Upper lobe of left lung (tissue), 6 donors: ENCODE measurements around the gene RAB29. TPM values are rescaled to one million over a fixed set of nuclear protein-coding genes. Genes with fewer than 3 reads are reported as not detected.

Experiments
- ATAC-seq, 2 donors: fragments of 200-7000 bp; cut with Tn5 transposase; one replicate each; pipeline ENCODE4 v1.9.1; 2022; ENCODE audit warnings: mild to moderate bottlenecking in 2 of 2, moderate library complexity in 2 of 2; ENCODE audit not compliant: low FRiP score in 2 of 2
- DNase-seq, 2 donors: peaks; one replicate each; pipeline ENCODE4 v3.0.0-alpha.2; 2019 to 2020
- H3K27ac ChIP-seq, 4 donors: fragments of 200-600 bp; sonication (generic); one replicate each; pipeline ENCODE4 v1.5.1; 2016 to 2019
- H3K27me3 ChIP-seq, 4 donors: fragments of 200-600 bp; sonication (generic); one replicate each; pipeline ENCODE4 v1.5.1; 2017 to 2019
- H3K36me3 ChIP-seq, 4 donors: fragments of 200-600 bp; sonication (generic); one replicate each; pipeline ENCODE4 v1.5.1; 2016 to 2019
- H3K4me1 ChIP-seq, 4 donors: fragments of 200-600 bp; sonication (generic); one replicate each; pipeline ENCODE4 v1.5.1; 2018 to 2019
- H3K4me3 ChIP-seq, 4 donors: fragments of 200-600 bp; sonication (generic); one replicate each; pipeline ENCODE4 v1.5.1; 2017 to 2019; ENCODE audit warnings: mild to moderate bottlenecking in 2 of 4, moderate library complexity in 1 of 4
- H3K9me3 ChIP-seq, 4 donors: fragments of 200-600 bp; sonication (generic); one replicate each; pipeline ENCODE4 v1.5.1; 2018 to 2019
- EP300 ChIP-seq, 4 donors: sonication (generic); formaldehyde crosslinking; IDR thresholded peaks; one replicate each; pipeline ENCODE4 v1.5.1; 2017; ENCODE audit warnings: antibody characterized with exemption in 4 of 4, control low read depth in 2 of 4
- POLR2A ChIP-seq, 4 donors: fragments of 450-650 bp; IDR thresholded peaks; one replicate each; pipeline ENCODE4 v1.5.1; 2016 to 2017; ENCODE audit warnings: antibody characterized with exemption in 4 of 4, mild to moderate bottlenecking in 2 of 4
- POLR2AphosphoS5 ChIP-seq, 2 donors: sonication (generic); formaldehyde crosslinking; IDR thresholded peaks; one replicate each; pipeline ENCODE4 v1.5.1; 2017; ENCODE audit warnings: antibody characterized with exemption in 2 of 2
- WGBS, 2 donors: methylation state at CpG; one replicate each; pipeline ENCODE4 v1.1.5; 2017 to 2018; 5-methylcytosine and 5-hydroxymethylcytosine counted together
- total RNA-seq, 6 donors: library from RNA; depleted of rRNA in 4 of 6; stranded (reverse); fragments of >200 nt in 4 of 6; gene quantifications; one replicate each; pipeline versions ENCODE4 v1.1.0 to v1.2.1, GENCODE V29; 2016 to 2021
- TF ChIP-seq, protein P1 (sequence below), 6 experiments: fragments of 450-650 bp in 4 of 6; fragments of 200-600 bp in 2 of 6; sonication (generic) in 2 of 6; IDR thresholded peaks; one replicate each; pipeline ENCODE4 v1.5.1; 2016 to 2019; ENCODE audit warnings: antibody characterized with exemption in 6 of 6
- donor health status: DM: no; HTN: no; CAD: no; lungs with moderate emphysema.
- donor health status: DM: no; HTN: yes; CAD: no; lungs with severe emphysema.

Gene RAB29
- total RNA-seq, 6 donors from 2014 or later: 17.8 to 27.6 (median 25.1) TPM

DNA sequence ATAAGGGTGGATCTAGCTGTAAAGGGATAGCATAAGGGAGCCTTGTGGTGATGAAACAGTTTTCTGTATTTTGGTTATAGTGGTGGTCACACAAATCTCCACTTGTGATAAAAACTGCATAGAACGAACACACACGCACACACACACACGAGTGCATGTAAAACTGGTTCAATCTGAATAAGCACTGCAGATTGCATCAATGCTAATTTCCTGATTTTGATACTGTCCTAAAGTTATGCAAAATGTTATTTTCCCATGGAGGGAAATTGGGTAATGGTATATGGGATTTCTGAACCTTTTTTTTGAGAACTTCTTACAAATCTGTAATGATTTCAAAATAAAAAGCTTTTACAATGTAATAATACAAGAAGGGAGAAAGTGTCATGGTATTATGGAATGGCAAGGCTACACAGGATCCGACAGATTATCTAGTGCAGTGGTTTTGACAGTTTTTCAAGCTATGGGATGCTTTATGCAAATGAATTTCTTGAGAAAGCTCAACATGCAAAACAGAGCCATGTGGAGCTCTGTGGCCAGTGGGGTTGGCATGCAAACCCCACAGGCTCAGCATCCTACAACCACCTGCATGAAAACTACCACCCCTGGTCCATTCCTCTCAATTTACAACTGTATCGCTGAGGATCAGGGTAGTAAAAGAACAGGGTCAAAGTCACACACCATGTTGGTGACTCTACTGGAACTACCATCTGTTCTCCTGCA, 18.9 kb upstream of the RAB29 start:
- Histone ChIP-seq H3K4me1 (no peaks in the 10 kb centered on the region), H3K27ac (no peak overlapping the region), H3K27me3 (no peaks in the 10 kb centered on the region), H3K4me3 (no peak overlapping the region), H3K36me3 (peaks cover 13 to 89% (median 39%) of the 10 kb centered on the region in 4 donors), H3K9me3 (no peaks in the 10 kb centered on the region)
- no peak for ATAC-seq
- TF ChIP-seq POLR2A (IDR thresholded peaks at IDR 0.05) (no peak), POLR2AphosphoS5 (IDR thresholded peaks at IDR 0.05) (no peak), EP300 (IDR thresholded peaks at IDR 0.05) (no peak)
- TF ChIP-seq, protein P1, sequence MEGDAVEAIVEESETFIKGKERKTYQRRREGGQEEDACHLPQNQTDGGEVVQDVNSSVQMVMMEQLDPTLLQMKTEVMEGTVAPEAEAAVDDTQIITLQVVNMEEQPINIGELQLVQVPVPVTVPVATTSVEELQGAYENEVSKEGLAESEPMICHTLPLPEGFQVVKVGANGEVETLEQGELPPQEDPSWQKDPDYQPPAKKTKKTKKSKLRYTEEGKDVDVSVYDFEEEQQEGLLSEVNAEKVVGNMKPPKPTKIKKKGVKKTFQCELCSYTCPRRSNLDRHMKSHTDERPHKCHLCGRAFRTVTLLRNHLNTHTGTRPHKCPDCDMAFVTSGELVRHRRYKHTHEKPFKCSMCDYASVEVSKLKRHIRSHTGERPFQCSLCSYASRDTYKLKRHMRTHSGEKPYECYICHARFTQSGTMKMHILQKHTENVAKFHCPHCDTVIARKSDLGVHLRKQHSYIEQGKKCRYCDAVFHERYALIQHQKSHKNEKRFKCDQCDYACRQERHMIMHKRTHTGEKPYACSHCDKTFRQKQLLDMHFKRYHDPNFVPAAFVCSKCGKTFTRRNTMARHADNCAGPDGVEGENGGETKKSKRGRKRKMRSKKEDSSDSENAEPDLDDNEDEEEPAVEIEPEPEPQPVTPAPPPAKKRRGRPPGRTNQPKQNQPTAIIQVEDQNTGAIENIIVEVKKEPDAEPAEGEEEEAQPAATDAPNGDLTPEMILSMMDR (IDR thresholded peaks at IDR 0.05): no peak
- no peak for DNase-seq
- 68 to 69% methylated on average over 5 of the region's 5 CpGs for whole genome bisulfite sequencing, 2 donors

DNA sequence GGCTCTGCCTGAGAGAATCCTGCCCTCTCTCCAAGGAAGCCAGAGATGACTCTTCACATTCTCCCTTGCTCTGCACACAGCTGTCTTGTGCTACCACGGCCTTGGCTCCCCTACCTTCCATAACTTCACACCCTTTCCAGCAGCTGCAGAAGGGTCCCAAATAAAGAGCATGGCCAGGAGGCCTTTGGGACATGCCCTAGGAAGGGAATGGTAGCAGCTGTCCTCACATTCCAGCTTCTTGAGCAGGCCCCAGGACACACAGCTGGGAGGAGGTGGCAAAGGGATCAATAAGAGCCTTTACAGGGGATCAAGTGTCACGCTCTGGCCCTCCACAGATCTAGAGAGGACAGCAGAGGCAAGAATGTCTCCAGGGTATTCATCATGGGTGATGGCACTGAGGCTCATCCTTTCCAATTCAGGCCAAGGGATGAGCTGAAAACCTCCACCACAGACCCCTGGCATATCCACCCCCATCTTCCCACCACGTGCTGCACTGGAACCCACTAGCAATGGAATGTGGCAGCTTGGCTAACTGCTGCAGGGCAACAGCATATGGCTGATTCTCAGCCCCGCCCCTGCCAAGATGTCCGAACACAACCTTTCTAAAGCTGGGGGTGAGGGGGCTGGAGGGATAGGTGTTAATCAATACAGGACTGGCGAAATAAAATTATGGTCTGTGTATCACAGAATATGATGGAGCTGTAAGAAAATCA, 17.8 kb upstream of the RAB29 start:
- TF ChIP-seq EP300 (IDR thresholded peaks at IDR 0.05) (no peak), POLR2A (IDR thresholded peaks at IDR 0.05) (no peak), POLR2AphosphoS5 (IDR thresholded peaks at IDR 0.05) (no peak)
- TF ChIP-seq, protein P1 (IDR thresholded peaks at IDR 0.05): no peak
- DNase-seq (no peak), ATAC-seq (no peak)
- Histone ChIP-seq H3K27ac (no peak overlapping the region), H3K27me3 (no peaks in the 10 kb centered on the region), H3K9me3 (no peaks in the 10 kb centered on the region), H3K36me3 (peaks cover 10 to 82% (median 31%) of the 10 kb centered on the region in 4 donors), H3K4me3 (no peak overlapping the region), H3K4me1 (no peaks in the 10 kb centered on the region)
- 80 to 84% methylated on average over 5 to 6 of the region's 6 CpGs for WGBS, 2 donors

DNA sequence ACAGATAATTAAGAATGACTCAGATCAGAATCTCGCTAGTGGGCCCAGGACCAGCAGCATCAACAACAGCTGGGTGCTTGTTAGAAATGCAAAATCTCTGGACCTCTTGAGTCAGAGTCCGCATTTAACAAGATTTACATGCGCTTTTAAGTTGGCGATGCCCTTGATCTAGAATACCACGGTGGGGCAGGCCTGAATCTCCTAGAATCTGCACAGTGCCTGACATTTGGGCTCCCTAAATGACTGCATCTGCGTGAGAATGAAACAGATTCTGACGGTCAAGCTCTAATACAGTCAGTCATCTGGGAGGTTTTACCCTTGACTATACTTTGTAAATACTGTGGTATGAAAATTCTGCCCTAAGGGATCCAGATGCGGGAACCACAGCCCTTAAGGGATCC, 17.2 kb upstream of the RAB29 start:
- Histone ChIP-seq H3K9me3 (no peaks in the 10 kb centered on the region), H3K27ac (no peak overlapping the region), H3K27me3 (no peaks in the 10 kb centered on the region), H3K4me1 (no peaks in the 10 kb centered on the region), H3K36me3 (peaks cover 10 to 77% (median 26%) of the 10 kb centered on the region in 4 donors), H3K4me3 (no peak overlapping the region)
- WGBS, 2 donors: 84 to 92% methylated on average over 8 of the region's 8 CpGs
- no peak for ATAC-seq
- DNase-seq: no peak
- TF ChIP-seq POLR2A (IDR thresholded peaks at IDR 0.05) (no peak), POLR2AphosphoS5 (IDR thresholded peaks at IDR 0.05) (no peak), EP300 (IDR thresholded peaks at IDR 0.05) (no peak)
- TF ChIP-seq, protein P1 (IDR thresholded peaks at IDR 0.05): no peak

DNA sequence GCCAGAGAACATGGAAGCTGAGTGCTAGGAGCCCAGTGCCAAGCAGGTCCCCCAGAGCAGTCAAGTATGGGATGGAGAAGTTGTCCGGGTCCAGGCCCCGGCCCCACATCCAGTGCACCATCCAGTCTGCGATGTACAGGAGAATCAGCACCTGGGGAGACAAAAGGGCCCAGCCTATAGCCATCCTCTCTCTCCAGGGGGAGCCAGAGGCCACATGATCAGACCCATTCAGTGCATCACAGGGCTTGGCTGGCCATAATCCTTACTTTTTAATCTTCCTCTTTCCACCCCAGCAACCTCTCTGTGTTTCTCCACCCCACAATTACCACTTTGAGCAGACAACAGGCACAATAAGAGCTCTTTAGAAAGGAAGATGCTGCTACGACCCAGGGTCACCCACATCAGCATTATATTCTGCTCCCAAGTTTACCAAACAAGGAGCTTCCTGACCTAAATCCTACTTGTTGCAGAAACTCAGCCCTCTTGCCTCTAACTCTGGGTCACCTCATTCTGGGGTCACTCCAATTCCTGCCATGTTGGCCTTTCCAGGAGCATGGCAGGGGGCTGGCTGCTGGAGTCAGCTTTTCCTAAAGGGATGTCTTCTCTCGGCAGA, 16.4 kb upstream of the RAB29 start:
- H3K36me3 ChIP-seq: peaks cover 10 to 69% (median 20%) of the 10 kb centered on the region in 4 donors
- H3K4me3 ChIP-seq: no peak overlapping the region
- H3K9me3 ChIP-seq: no peaks in the 10 kb centered on the region
- ATAC-seq (peak; percentile 79 to 87), DNase-seq (peak in 1 of 2 donors; percentile 63)
- peaks cover 0 to 2% (median 0%) of the 10 kb centered on the region in 4 donors for H3K27me3 ChIP-seq
- H3K27ac ChIP-seq: no peak overlapping the region
- WGBS, 2 donors: 65 to 70% methylated on average over 4 to 5 of the region's 5 CpGs
- TF ChIP-seq POLR2AphosphoS5 (IDR thresholded peaks at IDR 0.05): no peak
- TF ChIP-seq, protein P1 (IDR thresholded peaks at IDR 0.05): peak; percentile 49 to 81 (median 76)
- H3K4me1 ChIP-seq: no peaks in the 10 kb centered on the region
